H4 (cell line): ENCODE data around the gene RASA3. TPM values are rescaled to one million over a fixed set of nuclear protein-coding genes. Genes with fewer than 3 reads are reported as not detected.
A peak's percentile ranks its signal among the peaks of the same experiment; 100 is the strongest.

Experiments used
- DNase-seq: peaks from one replicate; pipeline ENCODE4 v3.0.0-alpha.2; 2015; ENCODE audit warnings: low spot score
- total RNA-seq: library from RNA; depleted of rRNA; stranded (reverse); fragments of >200 nt; shearing (Covaris generic); gene quantifications from 2 replicates; pipeline ENCODE4 v1.2.3, GENCODE V29; 2014

RASA3 gene
- total RNA-seq, 1 experiment from 2014 or later: 6.3 TPM

- DNase-seq: no peak
Measured at GRCh38 chr13:114055766-114056165, 76.7 kb downstream of the RASA3 start.

- no peak for DNase-seq
Measured at GRCh38 chr13:114054830-114055439, 77.5 kb downstream of the RASA3 start.

GRCh38 chr13:114054264-114054663 lies 78.2 kb downstream of the RASA3 start:
- no peak for DNase-seq

GRCh38 chr13:114053026-114053425 lies 79.4 kb downstream of the RASA3 start:
- DNase-seq: no peak

- no peak for DNase-seq
Measured at GRCh38 chr13:114050536-114051450, 81.6 kb downstream of the RASA3 start.

- DNase-seq: no peak
Measured at GRCh38 chr13:114049626-114050101, 82.8 kb downstream of the RASA3 start.

GRCh38 chr13:114049026-114049425 lies 83.4 kb downstream of the RASA3 start:
- no peak for DNase-seq

GRCh38 chr13:114048443-114048842 lies 84.0 kb downstream of the RASA3 start:
- no peak for DNase-seq

GRCh38 chr13:114047358-114047881 lies 85.0 kb downstream of the RASA3 start:
- DNase-seq: peak; percentile 21

- DNase-seq: no peak
Measured at GRCh38 chr13:114046431-114046975, 85.9 kb downstream of the RASA3 start.

GRCh38 chr13:114045113-114045735 lies 87.2 kb downstream of the RASA3 start:
- DNase-seq: no peak

GRCh38 chr13:114044486-114044885 lies 87.9 kb downstream of the RASA3 start:
- DNase-seq: no peak

- DNase-seq: no peak
Measured at GRCh38 chr13:114043421-114044053, 88.9 kb downstream of the RASA3 start.

- DNase-seq: no peak
Measured at GRCh38 chr13:114042066-114042815, 90.2 kb downstream of the RASA3 start.

GRCh38 chr13:114041493-114041892 lies 90.9 kb downstream of the RASA3 start:
- no peak for DNase-seq

GRCh38 chr13:114039471-114040141 lies 92.8 kb downstream of the RASA3 start:
- no peak for DNase-seq

GRCh38 chr13:114038900-114039299 lies 93.5 kb downstream of the RASA3 start:
- DNase-seq: no peak

- no peak for DNase-seq
Measured at GRCh38 chr13:114038211-114038613, 94.2 kb downstream of the RASA3 start.

- DNase-seq: no peak
Measured at GRCh38 chr13:114037674-114038073, 94.7 kb downstream of the RASA3 start.
